Stimulated activated CD4-positive, alpha-beta T cell treated with anti-CD3 and anti-CD28 coated beads, TNF-alpha, amount 100 ng/mL, for 4 hours (primary cell): Measurements from ENCODE around the gene FKBP15.

Experiments used
- DNase-seq, 3 experiments: peaks; one replicate each; pipeline ENCODE4 v3.0.0-alpha.2; 2020; ENCODE audit warnings: low read depth in 3 of 3

Gene FKBP15

GRCh38 chr9:113184539-113184938 is 36.5 kb downstream of the FKBP15 start:
- DNase-seq, result no peak

GRCh38 chr9:113183956-113184488 is 37.1 kb downstream of the FKBP15 start:
- no peak for DNase-seq

GRCh38 chr9:113181165-113181564 is 39.9 kb downstream of the FKBP15 start:
- no peak for DNase-seq

GRCh38 chr9:113179839-113180238 is 41.2 kb downstream of the FKBP15 start:
- DNase-seq, result no peak

GRCh38 chr9:113178087-113178486 is 43.0 kb downstream of the FKBP15 start:
- no peak for DNase-seq

GRCh38 chr9:113177251-113177650 is 43.8 kb downstream of the FKBP15 start:
- no peak for DNase-seq

- no peak for DNase-seq
These were observed 44.3 kb downstream of the FKBP15 start for GRCh38 chr9:113176803-113177202.

GRCh38 chr9:113173341-113173740 is 47.7 kb downstream of the FKBP15 start:
- DNase-seq, result no peak

GRCh38 chr9:113168809-113169208 is 52.3 kb downstream of the FKBP15 start:
- no peak for DNase-seq

- no peak for DNase-seq
These were observed 55.0 kb downstream of the FKBP15 start for GRCh38 chr9:113166039-113166438.

GRCh38 chr9:113164536-113165300 is 56.4 kb downstream of the FKBP15 start:
- DNase-seq, result no peak

GRCh38 chr9:113163001-113163400 is 58.1 kb downstream of the FKBP15 start:
- DNase-seq, result no peak

GRCh38 chr9:113160571-113160970 is 60.5 kb downstream of the FKBP15 start:
- DNase-seq, result no peak

GRCh38 chr9:113158446-113158845 is 62.6 kb downstream of the FKBP15 start:
- DNase-seq, result no peak

- no peak for DNase-seq
These were observed 64.2 kb downstream of the FKBP15 start for GRCh38 chr9:113156880-113157279.

GRCh38 chr9:113155911-113156588 is 65.0 kb downstream of the FKBP15 start:
- peak in 2 of 3 experiments; percentile 32 to 35 for DNase-seq

GRCh38 chr9:113154946-113155345 is 66.1 kb downstream of the FKBP15 start:
- no peak for DNase-seq

GRCh38 chr9:113154471-113154870 is 66.6 kb downstream of the FKBP15 start:
- DNase-seq, result no peak

GRCh38 chr9:113153599-113153998 is 67.5 kb downstream of the FKBP15 start:
- DNase-seq, result no peak

GRCh38 chr9:113152699-113153098 is 68.4 kb downstream of the FKBP15 start:
- DNase-seq, result no peak

- DNase-seq, result no peak
These were observed 69.1 kb downstream of the FKBP15 start for GRCh38 chr9:113151696-113152630.
